NCI-H82 treated with DMSO at 0.1 percent for 48 hours (cell line): ENCODE data around the gene GJC3.
"Not testable (repeated sequence)": the region's sequence is repeated elsewhere in the genome, so short reads cannot be mapped to it uniquely, and the experiment has no call there.

Experiments used
- DNase-seq: peaks from one replicate; lab custom pipeline; 2025; ENCODE audit not compliant: unreplicated experiment; lab: John Stamatoyannopoulos, UW

GJC3 gene

DNA sequence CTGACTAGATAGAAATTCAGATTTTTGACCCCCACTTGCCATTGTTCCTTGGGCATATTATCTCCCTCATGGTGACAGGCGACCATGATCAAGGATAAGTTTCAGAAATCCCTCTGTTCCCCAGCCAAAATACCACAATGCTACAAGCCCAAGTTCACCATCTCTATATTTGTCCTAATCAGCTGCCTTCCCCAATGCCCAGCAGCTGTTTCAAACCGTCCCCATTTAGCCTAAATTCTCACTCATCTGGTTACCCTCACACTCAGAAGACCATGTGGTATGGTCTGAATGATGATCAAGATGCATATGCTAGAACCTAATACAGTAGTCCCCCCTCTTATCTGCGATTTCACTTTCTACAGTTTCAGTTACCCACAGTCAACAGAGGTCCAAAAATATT, 956 bp upstream of the GJC3 start:
- no peak for DNase-seq

DNA sequence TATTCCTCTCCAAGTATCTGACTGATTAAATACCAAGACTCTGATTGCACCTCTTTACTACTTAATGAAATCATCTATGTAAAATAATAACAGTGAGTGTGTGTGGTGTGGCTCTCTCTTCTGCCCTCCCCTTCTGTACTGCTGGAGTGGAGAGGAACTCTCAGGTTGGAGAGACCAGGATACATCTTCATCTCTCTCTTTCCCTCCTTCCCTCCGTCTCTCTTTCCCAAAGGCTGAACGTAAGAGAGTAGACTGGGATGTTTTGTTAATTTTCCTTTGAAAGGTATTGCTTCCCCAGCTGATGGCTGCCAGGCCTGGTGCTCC, 272 bp upstream of the GJC3 start:
- no peak for DNase-seq

DNA sequence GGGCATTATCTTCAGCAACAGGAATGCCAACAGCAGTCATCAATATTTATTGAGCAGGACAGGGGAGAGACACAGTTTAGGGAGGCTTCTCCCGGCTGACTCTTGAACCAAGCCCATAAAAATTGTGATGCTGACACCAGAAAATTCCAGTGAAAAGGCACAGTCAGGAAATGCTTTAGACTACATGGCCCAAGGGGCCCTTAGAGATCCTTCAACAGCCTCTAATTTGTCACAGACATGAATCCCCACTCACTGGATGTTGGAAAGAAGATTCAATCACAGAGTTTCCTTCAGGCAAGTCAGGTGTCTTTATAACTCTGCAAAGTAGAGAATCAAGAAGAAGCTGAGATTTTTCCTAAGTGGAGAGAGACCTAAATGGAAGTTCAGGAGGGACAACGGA, 1.2 kb downstream of the GJC3 start:
- no peak for DNase-seq

DNA sequence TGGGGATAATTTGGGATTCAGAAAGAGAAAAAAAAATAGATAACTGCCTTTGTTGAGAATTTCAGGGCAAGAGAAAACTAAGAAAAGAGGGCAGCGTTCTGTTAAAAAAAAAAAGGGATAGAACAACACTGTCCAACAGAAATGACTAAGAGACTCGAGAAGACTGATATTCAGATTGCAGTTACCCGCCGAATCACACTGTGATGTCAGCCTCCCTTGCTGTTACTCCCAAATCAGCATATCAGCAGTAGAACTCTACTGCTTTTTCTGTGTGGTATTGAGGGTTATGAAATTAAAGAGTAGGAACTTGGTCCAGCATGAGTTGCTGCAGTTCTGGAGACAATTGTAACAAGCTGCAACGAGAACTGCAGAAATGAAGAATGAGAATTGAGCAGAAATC, 1.9 kb downstream of the GJC3 start:
- DNase-seq, result no peak

DNA sequence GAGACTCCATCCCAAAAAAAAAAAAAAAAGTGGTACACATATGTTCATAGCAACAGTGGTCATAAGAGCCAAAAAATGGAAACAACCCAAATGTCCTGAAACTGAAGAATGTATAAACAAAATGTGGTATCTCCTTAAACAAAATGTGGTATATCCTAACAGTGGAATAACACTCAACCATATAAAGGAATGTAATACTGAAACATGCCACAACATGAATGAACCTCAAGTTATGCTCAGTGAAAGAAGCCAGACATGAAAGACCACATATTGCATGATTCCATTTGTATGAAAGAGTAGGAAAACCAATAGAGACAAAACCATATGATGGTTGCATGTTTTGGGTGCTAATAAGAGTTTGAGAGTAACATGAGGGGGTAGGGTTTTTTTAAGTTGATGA, 3.1 kb downstream of the GJC3 start:
- no peak for DNase-seq

DNA sequence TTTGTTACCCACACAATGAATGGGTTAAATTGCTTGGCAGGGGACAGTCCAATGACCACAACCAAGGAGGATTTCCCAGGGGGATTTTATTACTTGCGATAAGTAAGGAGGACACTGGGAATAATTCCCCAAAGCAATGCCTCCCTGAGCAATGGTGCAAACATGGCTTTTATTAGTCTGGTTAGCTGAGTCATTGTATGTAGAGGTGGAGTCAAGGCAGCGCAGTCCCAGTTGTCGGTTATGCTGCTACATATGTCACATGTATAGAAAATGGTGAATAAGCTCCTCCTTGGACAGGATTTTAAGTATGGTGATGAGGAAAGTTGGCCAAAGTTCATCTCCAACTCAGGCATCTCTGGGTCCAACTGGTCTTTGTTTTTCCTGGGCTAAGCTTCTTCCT, 6.2 kb downstream of the GJC3 start:
- no peak for DNase-seq

DNA sequence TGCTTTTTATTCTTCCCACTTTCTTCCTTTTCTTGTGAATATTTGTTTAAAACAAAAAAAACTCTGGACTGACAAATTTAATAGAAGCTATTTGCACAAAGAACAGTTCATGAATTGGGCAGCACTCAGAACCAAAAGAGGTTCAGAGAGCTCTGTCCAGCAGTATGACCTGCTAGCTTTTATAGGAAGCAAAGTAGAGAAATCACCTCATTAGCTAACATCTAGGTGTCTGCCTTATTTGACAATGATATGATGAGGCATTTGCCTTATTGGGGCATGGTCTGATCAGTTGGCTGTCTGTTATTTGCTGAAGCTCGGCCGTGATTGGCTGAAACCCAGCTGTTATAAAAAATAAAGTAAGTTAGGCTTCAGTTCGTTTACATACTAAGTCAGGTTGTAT, 9.3 kb downstream of the GJC3 start:
- DNase-seq, result no peak

DNA sequence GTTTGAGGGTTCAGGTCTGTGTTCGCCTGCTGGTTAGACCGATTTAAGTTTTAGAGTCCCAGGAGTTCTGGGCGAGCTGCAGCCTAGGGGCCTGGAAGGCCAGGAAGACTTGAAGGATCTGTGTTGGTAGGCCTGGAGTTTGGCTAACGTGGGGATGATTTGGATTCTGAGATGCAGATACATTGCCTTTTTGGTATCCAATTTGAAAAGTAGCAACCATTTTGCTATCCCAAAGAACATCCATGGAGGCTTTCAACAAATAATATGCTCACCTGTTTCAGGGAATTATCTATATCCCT, 9.7 kb downstream of the GJC3 start:
- DNase-seq, result no peak

DNA sequence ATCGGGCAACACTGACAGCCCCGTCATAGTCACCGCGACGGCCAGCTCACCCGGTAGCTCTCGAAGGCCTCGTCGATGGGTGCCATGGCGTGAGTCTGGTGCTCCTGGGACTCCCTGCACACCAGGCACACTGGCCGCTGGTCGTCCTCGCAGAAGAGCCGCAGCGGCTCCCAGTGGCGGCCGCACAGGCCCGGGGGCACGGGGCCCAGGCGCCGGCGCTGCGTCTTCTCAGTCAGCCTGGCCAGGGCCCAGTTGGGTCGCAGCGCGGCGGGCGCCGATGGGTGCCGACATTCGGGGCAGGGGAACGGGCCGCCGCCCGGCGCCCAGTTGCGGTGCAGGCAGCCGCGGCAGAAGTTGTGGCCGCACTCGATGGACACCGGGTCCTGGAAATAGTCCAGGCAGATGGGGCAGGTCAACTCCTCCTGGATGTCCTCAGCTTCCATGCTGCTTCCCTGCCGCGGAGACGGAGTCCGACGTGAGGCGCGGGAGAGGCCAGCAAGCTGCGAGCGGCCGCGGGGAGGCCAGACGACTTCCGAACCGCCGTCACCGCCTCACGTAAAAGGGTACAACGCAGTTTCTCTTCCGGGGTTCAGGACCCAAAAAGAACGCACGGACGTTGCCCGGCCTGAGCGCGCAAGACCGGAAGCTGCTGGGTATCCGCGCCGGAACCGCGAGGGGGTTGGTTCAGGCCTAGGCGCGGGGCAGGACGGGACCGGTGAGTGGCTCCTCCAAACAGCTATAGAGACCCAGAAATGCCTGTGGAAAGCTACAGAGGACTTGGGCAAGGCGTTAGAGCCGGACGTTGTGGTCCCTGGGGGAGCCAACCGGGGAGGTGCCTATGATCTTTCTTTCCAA, 10.2 kb downstream of the GJC3 start, which contains the start of gene TRIM4:
TRIM4 (minus strand) TSS at position 572 of the 855 bp plus-strand sequence; CDS start at position 443, 129 bp downstream.
- peak; percentile 36 for DNase-seq

DNA sequence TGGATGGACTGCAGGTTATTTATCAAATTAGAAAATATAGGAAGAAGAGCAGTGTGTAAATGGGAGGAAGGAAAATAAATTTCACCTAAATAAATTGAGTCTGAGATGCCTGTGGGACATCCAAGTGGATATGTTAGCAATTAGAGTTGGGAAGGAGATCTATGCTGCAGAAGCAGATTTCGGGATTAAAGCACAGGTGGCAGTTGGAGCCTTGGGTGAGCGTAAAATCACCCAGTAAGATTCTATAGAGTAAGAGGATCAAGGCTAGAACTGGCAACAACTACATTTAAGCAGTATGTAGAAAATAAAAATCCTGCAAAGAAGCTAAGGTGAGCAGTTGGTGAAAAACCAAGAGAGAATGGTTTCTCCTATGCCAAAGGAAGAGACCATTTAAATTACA, 18.4 kb downstream of the GJC3 start:
- peak; percentile 8 for DNase-seq

DNA sequence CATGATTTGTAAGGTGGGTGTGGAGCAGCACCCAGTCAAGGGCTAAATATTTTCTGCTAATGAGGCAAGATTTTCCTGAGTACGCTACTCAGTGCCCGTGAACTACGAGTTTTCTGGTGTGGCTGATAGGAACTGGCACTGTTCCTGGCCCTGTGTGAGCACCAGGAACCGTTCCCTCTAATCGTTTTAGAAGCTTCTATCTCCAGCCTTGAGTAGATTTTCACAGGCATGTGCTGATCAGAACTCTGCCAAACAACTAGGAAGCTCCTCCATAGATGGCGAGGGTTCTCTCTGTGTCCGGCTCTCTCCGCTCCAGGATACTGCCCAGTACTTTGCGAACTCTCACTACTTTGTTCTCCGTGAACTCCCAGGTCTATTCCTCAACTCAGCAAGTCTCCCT, 27.8 kb downstream of the GJC3 start:
- no peak for DNase-seq

DNA sequence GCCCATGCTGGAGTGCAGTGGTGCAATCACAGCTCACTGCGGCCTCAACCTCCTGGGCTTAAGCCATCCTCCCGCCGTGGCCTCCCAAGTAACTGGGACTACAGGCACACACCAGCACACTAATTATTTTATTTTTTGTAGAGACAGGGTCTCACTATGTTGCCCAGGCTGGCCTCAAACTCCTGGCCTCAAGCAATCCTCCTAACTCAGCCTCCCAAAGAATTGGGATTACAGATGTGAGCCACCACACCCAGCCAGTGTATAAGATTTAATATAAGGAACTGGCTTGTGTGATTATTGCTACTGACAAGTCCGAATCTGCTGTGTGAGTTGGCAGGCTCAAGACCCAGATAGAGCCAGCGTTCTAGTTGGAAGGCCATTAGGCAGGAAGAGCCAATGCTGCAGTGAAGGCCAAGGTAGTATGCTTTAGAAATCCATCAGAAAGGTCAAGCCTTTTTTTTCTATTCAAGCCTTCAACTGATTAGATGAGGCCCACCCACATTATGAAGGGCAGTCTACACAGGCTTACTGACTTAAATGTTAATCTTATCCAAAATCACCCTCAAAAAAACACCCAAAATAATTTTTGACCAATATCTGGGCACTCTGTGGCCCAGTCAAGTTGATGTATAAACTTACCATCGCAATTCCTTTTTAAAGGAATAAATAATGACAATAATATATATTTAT, 29.4 kb downstream of the GJC3 start:
- no peak for DNase-seq

DNA sequence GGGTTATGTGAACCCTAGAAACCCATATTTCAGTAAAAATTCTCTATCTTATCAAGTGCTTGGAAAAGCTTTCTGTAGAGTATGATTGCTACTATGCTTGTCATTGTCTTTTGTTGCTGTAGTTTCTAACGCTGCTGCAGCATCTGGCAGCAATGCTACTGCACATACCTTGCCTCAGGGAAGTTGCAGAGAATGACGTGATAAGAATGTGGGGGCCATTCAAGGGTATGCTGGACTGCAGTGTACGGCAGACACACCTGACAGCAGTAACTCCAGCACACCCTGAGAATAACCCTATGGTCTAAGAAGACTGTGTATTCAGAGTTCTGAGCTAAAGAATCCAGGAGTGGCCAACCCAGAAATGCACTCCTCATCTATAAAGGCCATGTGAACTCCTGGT, 30.6 kb downstream of the GJC3 start:
- DNase-seq, result no peak

DNA sequence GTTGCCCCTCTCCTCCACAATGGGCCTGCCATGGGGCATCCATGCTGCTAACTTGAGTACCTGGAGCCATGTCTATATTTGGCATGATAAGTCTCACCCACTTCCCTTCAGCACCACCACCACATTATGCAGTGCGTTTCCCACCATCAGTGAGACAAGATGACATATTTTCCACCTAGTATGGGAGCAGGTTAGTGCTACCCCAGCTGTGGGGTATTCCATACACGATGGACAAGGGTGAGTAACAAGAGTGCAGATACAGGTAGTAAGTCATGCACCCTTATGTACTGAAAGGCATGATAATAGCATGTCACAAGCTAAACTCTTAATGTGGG, 31.4 kb downstream of the GJC3 start:
- no peak for DNase-seq

DNA sequence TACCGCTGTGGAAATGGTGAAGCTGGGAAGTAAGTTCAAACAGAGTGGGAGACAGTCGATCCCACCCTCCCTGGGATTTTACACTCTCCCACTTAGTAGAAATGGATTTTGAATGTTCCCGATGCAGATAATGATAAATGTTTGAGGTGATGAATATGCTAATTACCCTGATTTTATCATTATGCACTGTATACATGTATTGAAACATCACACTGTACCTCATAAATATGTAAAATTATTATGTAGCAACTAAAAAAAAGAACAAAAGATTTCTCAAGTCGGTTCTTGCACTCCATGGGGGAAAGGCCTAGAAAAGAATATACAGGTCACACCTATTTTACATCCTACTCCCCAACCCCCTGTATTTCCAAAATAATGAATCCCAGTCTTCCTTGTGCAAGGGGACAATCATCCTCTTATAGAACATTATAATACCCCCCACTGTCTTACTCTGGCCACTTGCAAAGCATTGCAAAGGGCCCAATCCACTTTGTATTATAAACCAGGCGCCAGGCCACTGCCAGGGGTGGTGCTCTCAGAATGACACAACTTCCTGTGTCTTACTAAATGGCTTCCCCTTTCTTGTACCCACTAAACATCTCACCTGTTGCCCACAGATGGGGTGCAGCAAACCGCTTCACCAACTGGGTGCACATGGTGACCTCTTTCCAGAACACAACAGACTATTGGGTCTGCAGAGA, 31.9 kb downstream of the GJC3 start:
- DNase-seq, result no peak

DNA sequence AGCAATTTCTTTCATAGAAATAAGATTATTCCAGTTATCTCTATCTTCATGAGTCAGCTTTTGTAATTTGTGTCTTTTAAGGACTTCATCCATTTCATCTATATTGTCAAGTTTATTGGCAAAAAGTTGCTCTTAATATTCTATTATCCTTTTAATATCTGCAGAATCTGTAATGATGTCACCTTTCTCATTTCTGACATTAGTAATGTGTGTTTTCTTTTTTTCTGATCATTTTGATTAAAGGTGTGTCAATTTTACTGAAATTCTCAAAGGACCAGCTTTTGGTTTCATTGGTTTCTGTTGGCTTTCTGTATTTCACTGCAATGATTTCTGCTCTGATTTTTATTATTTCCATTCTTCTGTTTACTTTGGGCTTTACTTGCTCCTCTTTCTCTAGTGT, 34.7 kb downstream of the GJC3 start:
- DNase-seq, result no peak

DNA sequence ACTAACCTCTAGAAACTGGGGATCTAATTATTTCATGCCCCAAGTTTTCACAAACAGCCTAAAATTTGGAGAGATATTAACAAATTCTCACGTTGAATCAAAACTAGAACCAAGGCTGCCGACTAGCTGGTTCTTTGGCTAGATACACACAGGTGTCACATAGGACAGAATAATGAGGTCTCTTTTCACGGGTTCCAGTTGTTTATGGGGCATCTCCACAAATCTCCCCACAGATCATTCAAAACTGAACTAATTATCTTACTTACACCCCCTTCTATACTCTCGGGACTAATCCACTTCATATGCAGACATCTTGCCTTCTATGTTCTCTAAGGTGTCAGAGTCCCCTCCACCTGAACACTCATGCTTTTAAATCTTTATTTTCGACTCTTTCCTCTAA, 36.1 kb downstream of the GJC3 start:
- no peak for DNase-seq

DNA sequence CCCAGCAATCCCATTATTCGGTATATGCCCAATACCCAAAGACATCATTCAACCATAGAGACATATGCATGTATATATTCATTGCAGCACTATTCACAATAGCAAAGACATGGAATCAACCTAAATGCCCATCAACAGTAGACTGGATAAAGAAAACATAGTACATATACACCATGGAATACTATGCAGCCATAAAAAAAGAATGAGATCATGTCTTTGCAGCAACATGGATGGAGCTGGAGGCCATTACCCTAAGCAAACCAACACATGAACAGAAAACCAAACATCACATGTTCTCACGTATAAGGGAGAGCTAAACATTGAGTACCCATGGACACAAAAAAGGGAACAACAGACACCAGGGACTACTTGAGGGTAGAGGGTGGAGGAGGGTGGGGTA, 39.1 kb downstream of the GJC3 start:
- DNase-seq, result not testable (repeated sequence)

DNA sequence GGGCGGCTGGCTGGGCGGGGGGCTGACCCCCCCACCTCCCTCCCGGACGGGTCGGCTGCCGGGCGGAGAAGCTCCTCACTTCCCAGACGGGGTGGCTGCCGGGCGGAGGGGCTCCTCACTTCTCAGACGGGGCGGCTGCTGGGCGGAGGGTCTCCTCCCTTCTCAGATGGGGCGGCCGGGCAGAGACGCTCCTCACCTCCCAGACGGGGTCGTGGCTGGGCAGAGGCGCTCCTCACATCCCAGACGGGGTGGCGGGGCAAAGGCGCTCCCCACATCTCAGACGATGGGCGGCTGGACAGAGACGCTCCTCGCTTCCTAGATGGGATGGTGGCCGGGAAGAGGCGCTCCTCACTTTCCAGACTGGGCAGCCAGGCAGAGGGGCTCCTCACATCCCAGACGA, 41.1 kb downstream of the GJC3 start:
- DNase-seq, result not testable (repeated sequence)

DNA sequence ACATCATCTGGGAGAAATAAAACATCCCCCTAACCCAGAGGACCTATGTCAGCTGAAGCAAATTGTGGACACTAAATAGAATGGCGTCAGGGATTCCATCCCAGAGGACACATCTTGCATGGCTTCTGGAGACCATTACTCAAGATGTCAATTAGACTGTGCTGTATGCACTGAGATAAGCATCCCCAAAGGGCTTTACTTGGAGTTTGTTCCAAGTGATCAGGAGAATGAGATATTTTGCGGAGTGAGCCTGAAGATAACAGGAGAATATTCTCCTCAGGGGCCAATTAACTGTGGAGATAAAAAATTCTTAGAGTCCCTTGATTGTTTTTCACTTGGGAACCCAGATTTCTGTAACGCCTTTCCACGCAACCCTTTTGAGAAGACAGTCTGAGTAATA, 48.0 kb downstream of the GJC3 start:
- no peak for DNase-seq

DNA sequence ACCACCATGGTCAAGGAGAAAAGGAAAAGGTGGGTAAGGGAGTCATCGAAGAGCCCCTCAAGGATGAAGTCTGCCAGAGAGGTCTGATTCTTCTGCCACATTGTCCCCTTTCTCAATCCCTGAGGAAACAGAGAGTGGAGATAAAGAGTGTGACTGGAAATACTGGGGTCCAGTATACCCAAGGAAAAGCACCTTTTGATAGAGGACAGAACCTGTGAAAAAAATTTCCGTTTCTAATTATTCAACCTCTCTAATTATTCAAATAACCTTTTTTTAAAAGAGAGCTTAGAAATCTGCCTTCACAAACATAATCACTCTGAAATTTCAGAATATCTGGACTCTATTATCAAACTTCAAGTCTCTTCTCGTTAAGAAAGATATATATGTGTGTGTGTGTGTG, 52.5 kb downstream of the GJC3 start, which contains the start of gene OR2AE1:
OR2AE1 (minus strand) TSS at position 101 of the 400 bp plus-strand sequence; CDS start at position 101, 0 bp downstream.
- no peak for DNase-seq

DNA sequence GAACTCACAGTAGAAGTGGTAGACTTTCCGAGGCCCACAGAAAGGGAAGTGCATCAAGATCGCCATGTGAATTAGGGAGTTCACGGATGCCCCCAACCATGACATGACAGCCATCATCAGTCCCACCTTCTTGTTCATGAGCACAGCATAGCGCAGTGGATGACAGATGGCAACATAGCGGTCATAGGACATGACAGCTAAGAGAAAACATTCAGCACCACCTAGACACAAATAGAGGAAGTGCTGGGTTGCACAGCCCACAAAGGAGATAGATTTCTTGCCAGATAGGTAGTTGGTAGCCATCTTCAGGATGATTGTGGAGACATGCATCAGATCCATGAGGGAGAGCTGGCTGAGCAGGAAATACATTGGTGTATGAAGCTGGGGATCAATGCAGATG, 52.9 kb downstream of the GJC3 start:
- DNase-seq, result no peak
